Activated B cell treated with CpG ODN at 0.5 μM for 24 hours (primary cell): ENCODE measurements around the gene C16orf96. TPM values are rescaled to one million over a fixed set of nuclear protein-coding genes. Genes with fewer than 3 reads are reported as not detected.

Experiments used
- ATAC-seq: fragments of 200-7000 bp; cut with Tn5 transposase; one replicate; pipeline ENCODE4 v1.10.0; 2021; ENCODE audit warnings: low read depth, mild to moderate bottlenecking, moderate library complexity
- CTCF ChIA-PET: fragments of 350-600 bp; sonication (Branson Sonifier 250); formaldehyde crosslinking; loops from one replicate; lab custom pipeline; 2021; ENCODE audit warnings: antibody characterized with exemption; lab: Charles Lee
- POLR2A ChIA-PET: fragments of 350-600 bp; sonication (Branson Sonifier 250); formaldehyde crosslinking; loops from one replicate; lab custom pipeline; 2021; ENCODE audit warnings: antibody characterized with exemption; lab: Charles Lee
- DNase-seq: peaks from one replicate; pipeline ENCODE4 v3.0.0; 2022
- H3K27ac Mint-ChIP-seq: one replicate; pipeline ENCODE4 v1.8.0; 2020; ENCODE audit warnings: mixed read lengths
- H3K27me3 Mint-ChIP-seq: one replicate; pipeline ENCODE4 v1.8.0; 2021; ENCODE audit warnings: mixed read lengths
- H3K36me3 Mint-ChIP-seq: one replicate; pipeline ENCODE4 v1.8.0; 2021; ENCODE audit warnings: low read depth, mixed read lengths
- H3K4me1 Mint-ChIP-seq: one replicate; pipeline ENCODE4 v1.8.0; 2021; ENCODE audit warnings: mixed read lengths
- H3K4me3 Mint-ChIP-seq: one replicate; pipeline ENCODE4 v1.8.0; 2020; ENCODE audit warnings: mild to moderate bottlenecking, mixed read lengths
- H3K9me3 Mint-ChIP-seq: one replicate; pipeline ENCODE4 v1.8.0; 2020; ENCODE audit warnings: mixed read lengths
- CTCF ChIP-seq: fragments of 200-600 bp; IDR thresholded peaks from one replicate; pipeline ENCODE4 v1.8.0; 2022; ENCODE audit warnings: antibody characterized with exemption, mild to moderate bottlenecking
- intact Hi-C: fragments of 100-400 bp; cut with micrococcal nuclease; formaldehyde crosslinking; loops from one replicate; pipeline ENCODE4 v1.15.1; 2024
- total RNA-seq: library from RNA; stranded (reverse); gene quantifications from 2 replicates; pipeline ENCODE4 v1.2.3, GENCODE V29; 2022

Gene C16orf96
- total RNA-seq, 1 donor from 2014 or later: 0.13 TPM

GRCh38 chr16:4586291-4586690 is 30.2 kb downstream of the C16orf96 start:
- H3K4me1 Mint-ChIP-seq: peaks cover 2% of the 10 kb centered on the region
- DNase-seq: no peak
- no peaks in the 10 kb centered on the region for H3K9me3 Mint-ChIP-seq
- no peak for ATAC-seq
- no peak overlapping the region for H3K27ac Mint-ChIP-seq
- ChIA-PET CTCF (interaction anchor here (0.8 to 4.8 kb wide), 5 partner anchors 10 to 79 kb away, joined by 3 to 45 read pairs (median 3); no protein-coding TSS in a partner anchor), POLR2A (no interaction called here)
- no peak overlapping the region for H3K4me3 Mint-ChIP-seq
- intact Hi-C loops: no loop called here
- TF ChIP-seq CTCF: no peak
- H3K36me3 Mint-ChIP-seq: no peaks in the 10 kb centered on the region
- H3K27me3 Mint-ChIP-seq: peaks cover 15% of the 10 kb centered on the region

- intact Hi-C loops: no loop called here
- Mint-ChIP-seq H3K27ac (no peak overlapping the region), H3K9me3 (no peaks in the 10 kb centered on the region), H3K4me1 (peaks cover 2% of the 10 kb centered on the region), H3K36me3 (no peaks in the 10 kb centered on the region), H3K27me3 (peaks cover 15% of the 10 kb centered on the region), H3K4me3 (no peak overlapping the region)
- CTCF ChIA-PET: interaction anchor here (4.8 kb wide), 1 partner anchor 81 kb away, joined by 45 read pairs; no protein-coding TSS in a partner anchor
- DNase-seq: no peak
- no peak for ATAC-seq
- POLR2A ChIA-PET: no interaction called here
- no peak for TF ChIP-seq CTCF
These were observed 32.2 kb downstream of the C16orf96 start for GRCh38 chr16:4588386-4588785.

- TF ChIP-seq CTCF: no peak
These were observed 32.8 kb downstream of the C16orf96 start for GRCh38 chr16:4588961-4589360.

DNA sequence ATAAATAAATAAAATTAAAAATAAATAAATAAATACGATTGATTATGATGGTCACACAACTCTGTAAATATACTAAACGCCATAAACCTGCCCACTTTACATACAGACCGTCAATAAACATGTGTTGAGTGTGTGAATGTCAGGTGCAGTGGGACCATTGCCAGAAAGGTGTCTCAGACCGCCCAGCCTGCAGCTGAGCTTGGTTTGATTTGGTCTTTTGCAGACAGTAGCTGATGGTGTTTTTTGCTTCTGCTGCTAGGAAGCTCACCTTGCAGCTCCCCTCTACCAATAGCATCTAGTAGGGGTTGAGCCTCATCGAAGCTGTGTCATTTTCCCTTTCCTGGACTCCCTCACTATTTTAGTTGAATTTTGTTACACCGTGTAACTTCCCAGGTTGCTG is 35.1 kb downstream of the C16orf96 start:
- no peak for TF ChIP-seq CTCF
- Mint-ChIP-seq H3K36me3 (no peaks in the 10 kb centered on the region), H3K9me3 (no peaks in the 10 kb centered on the region), H3K4me1 (no peaks in the 10 kb centered on the region), H3K27ac (no peak overlapping the region), H3K4me3 (no peak overlapping the region), H3K27me3 (peaks cover 13% of the 10 kb centered on the region)
- ChIA-PET CTCF (interaction anchor here (0.6 kb wide), 1 partner anchor 141 kb away, joined by 3 read pairs; no protein-coding TSS in a partner anchor), POLR2A (no interaction called here)
- DNase-seq (no peak), ATAC-seq (no peak)
- intact Hi-C loops: no loop called here

More at GRCh38 chr16:4588961-4589360, 32.8 kb downstream of the C16orf96 start:
- CTCF ChIA-PET: no interaction called here
- no peaks in the 10 kb centered on the region for H3K36me3 Mint-ChIP-seq
- no peak overlapping the region for H3K27ac Mint-ChIP-seq
- peaks cover 2% of the 10 kb centered on the region for H3K4me1 Mint-ChIP-seq
- no peak overlapping the region for H3K4me3 Mint-ChIP-seq
- no peaks in the 10 kb centered on the region for H3K9me3 Mint-ChIP-seq
- peaks cover 15% of the 10 kb centered on the region for H3K27me3 Mint-ChIP-seq
- ATAC-seq (no peak), DNase-seq (no peak)
- POLR2A ChIA-PET: no interaction called here
- intact Hi-C loops: no loop called here

GRCh38 chr16:4591706-4592470 is 35.7 kb downstream of the C16orf96 start:
- no peak overlapping the region for H3K27ac Mint-ChIP-seq
- H3K36me3 Mint-ChIP-seq: no peaks in the 10 kb centered on the region
- ATAC-seq: no peak
- intact Hi-C loops: no loop called here
- ChIA-PET CTCF (no interaction called here), POLR2A (no interaction called here)
- H3K4me1 Mint-ChIP-seq: no peaks in the 10 kb centered on the region
- TF ChIP-seq CTCF: no peak
- H3K4me3 Mint-ChIP-seq: no peak overlapping the region
- no peak for DNase-seq
- H3K9me3 Mint-ChIP-seq: no peaks in the 10 kb centered on the region
- peaks cover 10% of the 10 kb centered on the region for H3K27me3 Mint-ChIP-seq
